ENCODE data around the gene CELA1.
"Not testable (repeated sequence)": the region's sequence is repeated elsewhere in the genome, so short reads cannot be mapped to it uniquely, and the experiment has no call there.

The CELA1 gene

GRCh38 chr12:51295651-51296050 is 50.8 kb downstream of the CELA1 start:
- no peak for TF ChIP-seq CTCF (IDR thresholded peaks at IDR 0.05; ENCODE audit: low read depth, low read length)
- H3K4me3 ChIP-seq (ENCODE audit: low read depth, low read length) = no peak overlapping the region

GRCh38 chr12:51294097-51294496 is 52.4 kb downstream of the CELA1 start:
- H3K4me3 ChIP-seq (ENCODE audit: low read depth, low read length) = not testable (repeated sequence)

GRCh38 chr12:51293696-51294095 is 52.8 kb downstream of the CELA1 start:
- TF ChIP-seq CTCF (IDR thresholded peaks at IDR 0.05; ENCODE audit: low read depth, low read length) = no peak
- no peak overlapping the region for H3K4me3 ChIP-seq (ENCODE audit: low read depth, low read length)

- H3K4me3 ChIP-seq (ENCODE audit: low read depth, low read length) = not testable (repeated sequence)
These were observed 54.6 kb downstream of the CELA1 start for GRCh38 chr12:51291603-51292513.

- TF ChIP-seq CTCF (IDR thresholded peaks at IDR 0.05; ENCODE audit: low read depth, low read length) = no peak
- no peak overlapping the region for H3K4me3 ChIP-seq (ENCODE audit: low read depth, low read length)
These were observed 60.6 kb downstream of the CELA1 start for GRCh38 chr12:51285843-51286242.

- TF ChIP-seq CTCF (IDR thresholded peaks at IDR 0.05; ENCODE audit: low read depth, low read length) = no peak
- H3K4me3 ChIP-seq (ENCODE audit: low read depth, low read length) = no peak overlapping the region
These were observed 65.1 kb downstream of the CELA1 start for GRCh38 chr12:51281202-51281924.

All from WI38 (cell line).